Stimulated activated CD8-positive, alpha-beta memory T cell treated with anti-CD3 and anti-CD28 coated beads, Interleukin-7, amount 100 ng/mL, for 24 hours (primary cell): ENCODE results near the gene PPME1.
A peak's percentile ranks its signal among the peaks of the same experiment; 100 is the strongest.
"Not testable (repeated sequence)": the region's sequence is repeated elsewhere in the genome, so short reads cannot be mapped to it uniquely, and the experiment has no call there.

Experiments used
- DNase-seq: peaks from one replicate; pipeline ENCODE4 v3.0.0-alpha.2; 2020; ENCODE audit warnings: low read depth

Gene PPME1

GRCh38 chr11:74170694-74171629, at the start of gene PPME1, which contains the start of gene C2CD3:
Gene PPME1, plus strand, starts transcription at chr11:74171289. Its CDS starts 133 bp downstream, at chr11:74171422.
Gene C2CD3, minus strand, starts transcription at chr11:74171002. Its CDS starts 210 bp downstream, at chr11:74170792.
- DNase-seq: peak; percentile 88

- no peak for DNase-seq
Observed at GRCh38 chr11:74121804-74122203, 49.3 kb upstream of the PPME1 start.

- DNase-seq: no peak
Observed at GRCh38 chr11:74123008-74123448, 48.1 kb upstream of the PPME1 start.

GRCh38 chr11:74129121-74129520, 42.0 kb upstream of the PPME1 start:
- DNase-seq: not testable (repeated sequence)

- no peak for DNase-seq
Observed at GRCh38 chr11:74132833-74133232, 38.3 kb upstream of the PPME1 start.

- no peak for DNase-seq
Observed at GRCh38 chr11:74133436-74133835, 37.7 kb upstream of the PPME1 start.

GRCh38 chr11:74134661-74135060, 36.4 kb upstream of the PPME1 start:
- DNase-seq: no peak

- DNase-seq: no peak
Observed at GRCh38 chr11:74135127-74135840, 35.8 kb upstream of the PPME1 start.

GRCh38 chr11:74138021-74138420, 33.1 kb upstream of the PPME1 start:
- DNase-seq: no peak

- no peak for DNase-seq
Observed at GRCh38 chr11:74138572-74138971, 32.5 kb upstream of the PPME1 start.

GRCh38 chr11:74139151-74139918, 31.8 kb upstream of the PPME1 start:
- DNase-seq: no peak

- not testable (repeated sequence) for DNase-seq
Observed at GRCh38 chr11:74139919-74140431, 31.1 kb upstream of the PPME1 start.

GRCh38 chr11:74141241-74141695, 29.8 kb upstream of the PPME1 start:
- no peak for DNase-seq

- no peak for DNase-seq
Observed at GRCh38 chr11:74141908-74142307, 29.2 kb upstream of the PPME1 start.

- DNase-seq: no peak
Observed at GRCh38 chr11:74142624-74143023, 28.5 kb upstream of the PPME1 start.

GRCh38 chr11:74144592-74144991, 26.5 kb upstream of the PPME1 start:
- DNase-seq: no peak

GRCh38 chr11:74147199-74147929, 23.7 kb upstream of the PPME1 start:
- no peak for DNase-seq

GRCh38 chr11:74153224-74153623, 17.9 kb upstream of the PPME1 start:
- no peak for DNase-seq

- DNase-seq: no peak
Observed at GRCh38 chr11:74154620-74155281, 16.3 kb upstream of the PPME1 start.

GRCh38 chr11:74157169-74157568, 13.9 kb upstream of the PPME1 start:
- DNase-seq: no peak

GRCh38 chr11:74159642-74160041, 11.4 kb upstream of the PPME1 start:
- DNase-seq: no peak
